Measurements from ENCODE around the gene GAS1.

GAS1 gene, protein sequence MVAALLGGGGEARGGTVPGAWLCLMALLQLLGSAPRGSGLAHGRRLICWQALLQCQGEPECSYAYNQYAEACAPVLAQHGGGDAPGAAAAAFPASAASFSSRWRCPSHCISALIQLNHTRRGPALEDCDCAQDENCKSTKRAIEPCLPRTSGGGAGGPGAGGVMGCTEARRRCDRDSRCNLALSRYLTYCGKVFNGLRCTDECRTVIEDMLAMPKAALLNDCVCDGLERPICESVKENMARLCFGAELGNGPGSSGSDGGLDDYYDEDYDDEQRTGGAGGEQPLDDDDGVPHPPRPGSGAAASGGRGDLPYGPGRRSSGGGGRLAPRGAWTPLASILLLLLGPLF

GRCh38 chr9:86947146-86948073 lies at the start of gene GAS1:
GAS1 (minus strand) TSS chr9:86947506; CDS start chr9:86946779, 727 bp downstream.
- peak; percentile 94 for DNase-seq (ENCODE audit: low spot score)

DNA sequence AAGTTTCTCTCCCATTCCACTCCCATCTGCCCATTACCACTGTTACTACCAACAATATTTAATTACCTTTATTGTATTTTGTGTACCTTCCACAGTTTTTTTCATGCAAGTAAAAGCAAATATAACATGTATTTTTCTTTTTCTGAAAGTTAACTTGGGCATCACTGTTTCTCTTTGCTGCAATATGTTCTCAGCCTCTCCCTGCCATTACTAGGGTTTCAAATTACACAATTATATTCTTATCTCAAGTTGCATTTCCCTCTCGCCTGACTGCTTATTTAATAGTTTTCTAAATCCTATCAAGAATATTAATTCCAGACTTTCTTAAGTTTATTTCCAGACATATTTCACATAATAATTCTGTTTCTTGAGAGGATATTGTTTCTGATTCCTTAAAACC lies 46.9 kb upstream of the GAS1 start:
- peak; percentile 11 for DNase-seq (ENCODE audit: low spot score)

DNA sequence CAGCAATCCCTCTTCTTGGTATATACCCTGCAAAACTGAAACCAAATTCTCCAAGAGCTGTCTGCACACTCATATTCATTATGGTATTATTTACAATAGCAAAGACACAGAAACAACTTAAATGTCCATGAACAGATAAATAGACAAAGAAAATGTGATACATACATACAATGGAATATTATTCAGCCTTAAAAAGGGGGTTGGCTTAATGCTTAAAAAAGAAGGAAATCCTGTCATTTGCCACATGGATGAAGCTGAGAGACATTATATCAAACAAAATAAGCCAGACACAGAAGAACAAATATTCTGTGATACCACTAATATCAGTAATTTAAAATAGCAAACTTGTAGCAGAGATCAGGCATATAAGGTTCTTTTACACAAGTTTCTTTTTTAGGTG lies 46.5 kb upstream of the GAS1 start:
- DNase-seq (ENCODE audit: low spot score): no peak

DNA sequence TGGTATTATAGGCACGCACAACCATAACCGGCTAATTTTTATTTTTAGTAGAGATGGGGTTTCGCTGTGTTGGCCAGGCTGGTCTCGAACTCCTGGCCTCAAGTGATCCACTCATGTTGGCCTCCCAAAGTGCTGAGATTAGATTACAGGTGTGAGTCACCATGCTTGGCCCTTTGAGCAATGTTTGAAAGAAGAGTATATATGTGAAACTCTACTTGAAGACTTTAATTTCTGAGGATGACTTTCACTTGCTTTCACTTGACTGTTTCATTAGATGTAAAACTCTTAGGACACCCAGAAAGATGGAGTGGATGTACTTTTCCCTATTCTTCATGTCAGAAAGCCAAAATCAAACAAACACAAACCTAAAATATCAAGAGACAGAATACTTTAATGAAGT lies 43.8 kb upstream of the GAS1 start:
- no peak for DNase-seq (ENCODE audit: low spot score)

- DNase-seq (ENCODE audit: low spot score): no peak
These were observed 43.0 kb upstream of the GAS1 start for GRCh38 chr9:86990290-86990689.

- no peak for DNase-seq (ENCODE audit: low spot score)
These were observed 40.6 kb upstream of the GAS1 start for GRCh38 chr9:86987900-86988299.

GRCh38 chr9:86985132-86985647 lies 37.9 kb upstream of the GAS1 start:
- DNase-seq (ENCODE audit: low spot score): no peak

DNA sequence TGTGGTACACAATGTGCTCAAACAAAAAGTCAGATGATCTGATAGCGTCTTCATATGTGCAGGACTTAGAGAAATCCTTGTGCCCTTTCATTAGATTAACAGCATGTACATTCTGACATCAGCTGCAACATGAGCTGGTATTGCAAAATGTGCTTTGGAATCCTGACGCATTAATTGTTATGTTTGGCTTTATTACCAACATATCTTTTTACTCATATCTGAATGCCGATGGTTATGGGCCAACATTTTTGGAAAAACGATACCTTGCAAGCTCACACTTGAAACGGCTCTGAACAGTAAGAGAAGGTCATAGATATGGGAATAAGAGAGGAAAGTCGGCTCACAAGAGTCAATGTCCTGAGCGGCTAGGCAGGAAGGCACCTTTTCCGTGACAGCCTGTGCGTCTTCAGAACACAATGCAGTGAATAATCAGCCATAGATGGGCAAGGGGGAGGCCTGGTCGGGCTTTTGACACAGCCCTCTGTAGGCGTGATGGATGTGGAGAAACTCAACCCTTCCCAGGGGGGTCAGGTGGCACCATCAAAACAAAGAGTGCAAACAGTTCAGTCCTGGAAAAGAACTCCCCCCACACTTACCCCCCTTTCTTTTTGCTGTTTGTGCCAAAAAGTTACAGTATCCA lies 36.4 kb upstream of the GAS1 start:
- peak; percentile 47 for DNase-seq (ENCODE audit: low spot score)

GRCh38 chr9:86983249-86983619 lies 35.9 kb upstream of the GAS1 start:
- DNase-seq (ENCODE audit: low spot score): no peak

GRCh38 chr9:86980802-86981201 lies 33.5 kb upstream of the GAS1 start:
- no peak for DNase-seq (ENCODE audit: low spot score)

DNA sequence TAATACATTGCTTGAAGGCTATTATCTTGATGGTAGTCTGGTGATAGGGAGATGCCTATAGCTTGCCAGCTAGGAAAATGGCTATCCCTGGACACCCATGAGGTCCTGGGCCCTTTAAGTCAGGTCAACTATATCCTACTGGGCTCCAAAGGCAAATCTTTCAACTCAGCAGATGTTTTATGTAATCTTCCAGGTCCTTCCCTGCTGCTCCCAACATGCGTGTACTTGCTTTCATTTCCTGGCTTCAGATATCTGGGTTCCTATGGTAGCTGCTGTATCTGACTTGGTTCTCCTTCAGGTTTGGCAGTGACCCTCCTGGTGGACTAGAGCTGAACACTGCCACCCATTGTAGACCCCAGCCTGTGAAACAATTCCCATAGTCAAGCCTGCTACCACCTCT lies 32.4 kb upstream of the GAS1 start:
- DNase-seq (ENCODE audit: low spot score): no peak

- DNase-seq (ENCODE audit: low spot score): no peak
These were observed 31.7 kb upstream of the GAS1 start for GRCh38 chr9:86978922-86979474.

DNA sequence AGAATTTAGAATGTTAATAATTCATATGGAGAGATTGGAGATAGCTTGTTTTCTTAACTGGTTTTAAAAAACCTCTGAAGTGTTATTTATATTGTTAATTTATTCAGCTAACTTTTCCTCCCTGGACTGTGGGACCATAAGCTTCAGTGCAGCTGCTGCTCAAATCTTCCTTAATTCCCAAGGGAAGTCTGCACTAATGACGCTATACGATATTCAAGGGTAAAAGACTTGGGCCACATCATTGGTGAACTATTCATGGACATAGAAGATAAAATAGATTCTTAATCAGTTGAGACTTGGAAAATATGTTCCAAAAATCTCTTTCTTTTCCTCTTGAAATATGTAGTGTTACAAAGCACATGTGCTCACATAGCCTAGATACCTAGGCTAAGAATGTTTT lies 31.1 kb upstream of the GAS1 start:
- DNase-seq (ENCODE audit: low spot score): no peak

- no peak for DNase-seq (ENCODE audit: low spot score)
These were observed 30.0 kb upstream of the GAS1 start for GRCh38 chr9:86977205-86977835.

- no peak for DNase-seq (ENCODE audit: low spot score)
These were observed 28.3 kb upstream of the GAS1 start for GRCh38 chr9:86975606-86976005.

- DNase-seq (ENCODE audit: low spot score): no peak
These were observed 27.7 kb upstream of the GAS1 start for GRCh38 chr9:86975036-86975435.

DNA sequence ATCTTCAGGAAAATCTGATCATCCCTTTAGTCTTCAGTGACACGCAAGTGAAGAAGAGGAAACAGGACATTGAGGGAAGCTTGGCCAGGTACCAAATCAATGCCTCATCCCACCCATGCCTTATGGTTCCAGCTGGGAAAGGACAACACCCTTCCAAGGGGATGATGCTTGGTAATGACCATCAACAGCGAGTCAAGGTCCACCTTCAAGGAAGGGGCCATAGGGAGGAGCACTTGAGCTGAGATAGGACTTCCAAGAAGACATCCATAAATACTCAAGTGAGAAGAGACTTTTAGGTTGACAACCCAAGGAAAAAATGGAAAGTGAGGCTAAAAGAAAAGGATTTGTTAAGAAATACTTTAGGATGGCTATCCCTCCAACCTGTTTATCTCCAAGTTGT lies 27.1 kb upstream of the GAS1 start:
- no peak for DNase-seq (ENCODE audit: low spot score)

- no peak for DNase-seq (ENCODE audit: low spot score)
These were observed 24.4 kb upstream of the GAS1 start for GRCh38 chr9:86971742-86972141.

- DNase-seq (ENCODE audit: low spot score): peak; percentile 62
These were observed 21.1 kb upstream of the GAS1 start for GRCh38 chr9:86968258-86968920.

GRCh38 chr9:86966852-86967511 lies 19.7 kb upstream of the GAS1 start:
- no peak for DNase-seq (ENCODE audit: low spot score)
